Aorta (tissue), 5 donors: Measurements from ENCODE around the gene TMEM242. TPM values are rescaled to one million over a fixed set of nuclear protein-coding genes. Genes with fewer than 3 reads are reported as not detected.
"Not testable (repeated sequence)": the region's sequence is repeated elsewhere in the genome, so short reads cannot be mapped to it uniquely, and the experiment has no call there.

Source experiments
- ATAC-seq: fragments of 200-7000 bp; cut with Tn5 transposase; one replicate; pipeline ENCODE4 v1.9.1; 2022; ENCODE audit warnings: moderate library complexity; ENCODE audit not compliant: low FRiP score
- DNase-seq, 2 donors: peaks; one replicate each; pipeline ENCODE4 v3.0.0-alpha.2; 2020
- H3K27ac ChIP-seq, 2 donors: one replicate each; pipeline ENCODE4 v1.5.1; 2013; ENCODE audit warnings: low read length in 2 of 2, mild to moderate bottlenecking in 2 of 2, moderate library complexity in 2 of 2, control low read depth in 1 of 2, inconsistent platforms in 1 of 2, low read depth in 1 of 2
- H3K27me3 ChIP-seq, 2 donors: one replicate each; pipeline ENCODE4 v1.6.1; 2013; ENCODE audit warnings: control low read depth in 1 of 2, low read length in 1 of 2, mild to moderate bottlenecking in 1 of 2, moderate library complexity in 1 of 2; ENCODE audit not compliant: insufficient read depth in 2 of 2, control insufficient read depth in 1 of 2
- H3K36me3 ChIP-seq, 2 donors: one replicate each; pipeline ENCODE4 v1.6.1; 2013; ENCODE audit warnings: control low read depth in 1 of 2, low read length in 1 of 2, mild to moderate bottlenecking in 1 of 2; ENCODE audit not compliant: insufficient read depth in 2 of 2, control insufficient read depth in 1 of 2
- H3K4me1 ChIP-seq, 2 donors: one replicate each; pipeline ENCODE4 v1.6.1; 2013; ENCODE audit warnings: low read length in 2 of 2, control low read depth in 1 of 2, mild to moderate bottlenecking in 1 of 2, moderate library complexity in 1 of 2; ENCODE audit not compliant: insufficient read depth in 2 of 2, control insufficient read depth in 1 of 2
- H3K4me3 ChIP-seq, 2 donors: one replicate each; pipeline ENCODE4 v1.5.1; 2013; ENCODE audit warnings: low read length in 2 of 2, control low read depth in 1 of 2, mild to moderate bottlenecking in 1 of 2
- H3K9me3 ChIP-seq: one replicate; pipeline ENCODE4 v1.6.1; 2013; ENCODE audit warnings: mild to moderate bottlenecking, low read length; ENCODE audit not compliant: control insufficient read depth
- WGBS, 2 donors: extraction: QIAGEN DNeasy Blood & Tissue Kit; methylation state at CpG; one replicate each; pipeline ENCODE4 v1.1.7; 2013; 5-methylcytosine and 5-hydroxymethylcytosine counted together
- intact Hi-C, 2 donors: fragments of 100-400 bp; cut with DNase I; formaldehyde crosslinking; loops; one replicate each; pipeline versions ENCODE4 v1.14.2 to v1.15.0; 2022
- polyA plus RNA-seq, 2 donors: library from polyadenylated mRNA; stranded (reverse); fragments of 200-250 nt; gene quantifications; one replicate each; pipeline ENCODE4 v1.2.3, GENCODE V29; 2013
- total RNA-seq, 2 donors: library from RNA; stranded (reverse); fragmentation: NEBNext Ultra II Directional; extraction: Animal tissue kit (Norgen Biotek cat#: 25700); gene quantifications; one replicate each; pipeline ENCODE4 v1.2.1, GENCODE V29; 2021
- donor health status: healthy with polysubstance abuse.
- donor health status: Bipolar disorder and iron deficiency.
- donor health status: DM: no; HTN: no; CAD: no.
- donor health status: DM: no; HTN: no; CAD: no.
- donor health status: DM: yes; HTN: yes; CAD: no.

The TMEM242 gene
- total and polyA plus RNA-seq, 4 donors: 12.0 to 17.5 (median 15.1) TPM

DNA sequence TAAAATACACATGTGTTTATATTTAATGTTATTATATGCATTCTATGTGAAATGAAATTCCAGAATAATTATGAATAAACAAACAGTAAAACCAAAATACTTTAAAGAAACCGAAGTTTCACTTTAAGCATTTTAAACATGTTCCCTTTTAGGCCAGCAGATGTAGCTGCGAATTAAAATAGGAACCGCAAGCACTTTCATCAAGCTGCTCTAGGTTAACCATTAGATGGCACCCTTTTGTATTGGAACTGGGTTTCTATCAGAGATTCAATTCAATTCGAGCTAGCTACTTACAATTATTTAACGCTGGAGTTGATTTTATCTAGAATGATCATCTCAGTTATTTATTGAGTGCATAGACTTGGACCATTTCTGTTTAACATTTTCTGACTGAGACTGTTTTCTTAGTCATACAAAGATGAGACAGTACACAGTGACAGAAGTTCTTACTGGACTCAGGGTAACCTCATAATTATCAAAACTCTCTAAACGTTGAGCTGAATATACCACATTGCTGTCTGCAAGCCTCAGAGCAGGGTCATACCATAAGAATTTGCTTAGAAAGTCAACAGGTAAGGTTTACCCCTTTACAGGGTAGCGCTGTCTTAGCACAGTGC is 8.5 kb downstream of the TMEM242 start:
- H3K27me3 ChIP-seq: no peaks in the 10 kb centered on the region
- no peak overlapping the region for H3K27ac ChIP-seq
- 14 to 16% methylated on average over 7 of the region's 7 CpGs for WGBS, 2 donors
- DNase-seq (no peak), ATAC-seq (peak; percentile 81)
- H3K9me3 ChIP-seq: no peaks in the 10 kb centered on the region
- intact Hi-C loops: loop anchor here (2.0 to 10.0 kb wide), 6 partner anchors 68 to 352 kb away; no protein-coding TSS in a partner anchor
- H3K4me3 ChIP-seq: no peak overlapping the region
- no peaks in the 10 kb centered on the region for H3K4me1 ChIP-seq
- H3K36me3 ChIP-seq: peaks cover 0 to 7% of the 10 kb centered on the region in 2 donors

DNA sequence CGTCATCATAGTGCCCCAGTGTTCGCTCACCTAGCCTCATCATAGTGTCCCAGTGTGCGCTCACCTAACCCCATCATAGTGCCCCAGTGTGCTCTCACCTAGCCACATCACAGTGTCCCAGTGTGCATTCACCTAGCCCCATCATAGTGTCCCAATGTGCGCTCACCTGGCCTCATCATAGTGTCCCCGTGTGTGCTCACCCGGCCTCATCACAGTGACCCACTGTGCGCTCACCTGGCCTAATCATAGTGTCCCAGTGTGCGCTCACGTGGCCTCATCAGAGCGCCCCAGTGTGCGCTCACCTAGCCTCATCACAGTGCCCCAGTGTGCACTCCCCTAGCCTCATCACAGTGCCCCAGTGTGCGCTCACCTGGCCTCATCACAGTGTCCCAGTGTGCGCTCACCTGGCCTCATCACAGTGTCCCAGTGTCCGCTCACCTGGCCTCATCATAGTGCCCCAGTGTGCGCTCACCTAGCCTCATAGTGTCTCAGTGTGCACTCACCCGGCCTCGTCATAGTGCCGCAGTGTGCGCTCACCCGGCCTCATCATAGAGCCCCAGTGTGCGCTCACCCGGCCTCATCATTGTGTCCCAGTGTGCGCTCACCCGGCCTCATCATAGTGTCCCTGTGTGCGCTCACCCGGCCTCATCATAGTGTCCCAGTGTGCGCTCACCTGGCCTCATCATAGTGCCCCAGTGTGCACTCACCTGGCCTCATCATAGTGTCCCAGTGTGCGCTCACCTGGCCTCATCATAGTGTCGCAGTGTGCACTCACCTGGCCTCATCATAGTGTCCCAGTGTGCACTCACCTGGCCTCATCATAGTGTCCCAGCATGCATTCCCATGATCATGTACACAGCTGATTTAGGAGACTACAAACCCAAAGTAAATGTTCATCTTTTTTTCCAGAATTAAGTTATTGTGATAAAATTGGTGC is 9.5 kb downstream of the TMEM242 start:
- H3K27me3 ChIP-seq: no peaks in the 10 kb centered on the region
- intact Hi-C loops: loop anchor here (2.0 to 10.0 kb wide), 5 partner anchors 69 to 353 kb away; no protein-coding TSS in a partner anchor
- peaks cover 0 to 7% of the 10 kb centered on the region in 2 donors for H3K36me3 ChIP-seq
- ATAC-seq (no peak), DNase-seq (no peak)
- 89 to 91% methylated on average over 29 of the region's 29 CpGs for WGBS, 2 donors
- H3K4me3 ChIP-seq: no peak overlapping the region
- no peaks in the 10 kb centered on the region for H3K4me1 ChIP-seq
- no peaks in the 10 kb centered on the region for H3K9me3 ChIP-seq
- no peak overlapping the region for H3K27ac ChIP-seq

DNA sequence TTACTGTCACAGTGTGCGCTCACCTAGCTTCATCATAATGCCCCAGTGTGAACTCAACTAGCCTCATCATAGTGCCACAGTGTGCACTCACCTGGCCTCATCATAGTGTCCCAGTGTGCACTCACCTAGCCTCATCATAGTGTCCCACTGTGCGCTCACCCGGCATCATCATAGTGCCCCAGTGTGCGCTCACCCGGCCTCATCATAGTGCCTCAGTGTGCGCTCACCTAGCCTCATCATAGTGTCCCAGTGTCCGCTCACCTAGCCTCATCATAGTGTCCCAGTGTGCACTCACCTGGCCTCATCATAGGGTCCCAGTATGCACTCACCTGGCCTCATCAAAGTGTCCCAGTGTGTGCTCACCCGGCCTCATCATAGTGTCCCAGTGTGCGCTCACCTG is 10.6 kb downstream of the TMEM242 start:
- ATAC-seq: no peak
- no peaks in the 10 kb centered on the region for H3K9me3 ChIP-seq
- no peak overlapping the region for H3K27ac ChIP-seq
- DNase-seq: no peak
- no peaks in the 10 kb centered on the region for H3K4me1 ChIP-seq
- no peaks in the 10 kb centered on the region for H3K27me3 ChIP-seq
- H3K36me3 ChIP-seq: peaks cover 0 to 5% of the 10 kb centered on the region in 2 donors
- intact Hi-C loops: loop anchor here in 1 of 2 donors (10.0 kb wide), 1 partner anchor 222 kb away; no protein-coding TSS in a partner anchor
- WGBS, 2 donors: 70 to 76% methylated on average over 9 of the region's 9 CpGs
- H3K4me3 ChIP-seq: no peak overlapping the region

DNA sequence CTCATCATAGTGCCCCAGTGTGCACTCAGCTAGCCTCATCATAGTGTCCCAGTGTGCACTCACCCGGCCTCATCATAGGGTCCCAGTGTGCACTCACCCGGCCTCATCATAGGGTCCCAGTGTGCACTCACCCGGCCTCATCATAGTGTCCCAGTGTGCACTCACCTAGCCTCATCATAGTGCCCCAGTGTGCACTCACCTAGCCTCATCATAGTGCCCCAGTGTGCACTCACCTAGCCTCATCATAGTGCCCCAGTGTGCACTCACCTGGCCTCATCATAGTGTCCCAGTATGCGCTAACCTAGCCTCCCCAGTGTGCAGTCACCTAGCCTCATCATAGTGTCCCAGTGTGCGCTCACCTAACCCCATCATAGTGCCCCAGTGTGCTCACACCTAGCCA is 12.6 kb downstream of the TMEM242 start:
- DNase-seq, H3K27me3 ChIP-seq, H3K27ac ChIP-seq, H3K4me3 ChIP-seq, H3K36me3 ChIP-seq, H3K4me1 ChIP-seq, H3K9me3 ChIP-seq: not testable (repeated sequence)
- 84 to 88% methylated on average over 5 of the region's 5 CpGs for WGBS, 2 donors
- peak; percentile 74 for ATAC-seq
- intact Hi-C loops: loop anchor here in 1 of 2 donors (10.0 kb wide), 1 partner anchor 224 kb away; no protein-coding TSS in a partner anchor

DNA sequence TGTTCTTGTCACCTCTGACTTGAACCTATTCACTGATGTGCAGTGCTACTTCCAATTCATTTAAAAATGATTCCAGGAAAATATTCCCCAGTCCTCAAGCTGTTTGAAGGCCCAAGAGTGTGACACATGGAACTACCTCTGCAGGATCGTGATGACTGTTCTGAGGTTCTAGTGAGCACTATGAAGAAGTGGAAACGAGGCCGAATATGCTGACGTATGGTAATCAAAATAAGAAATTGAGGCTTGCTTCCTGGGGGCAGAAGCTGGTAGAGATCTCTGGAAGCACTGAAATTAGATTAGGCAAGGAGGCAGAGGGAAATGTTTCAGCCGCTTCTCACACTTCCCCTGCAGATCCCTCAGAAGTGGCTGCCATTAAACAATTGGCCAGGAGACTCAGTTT is 15.7 kb downstream of the TMEM242 start:
- no peaks in the 10 kb centered on the region for H3K9me3 ChIP-seq
- no peak overlapping the region for H3K4me3 ChIP-seq
- DNase-seq (no peak), ATAC-seq (no peak)
- peaks cover 0 to 2% of the 10 kb centered on the region in 2 donors for H3K36me3 ChIP-seq
- H3K27me3 ChIP-seq: no peaks in the 10 kb centered on the region
- intact Hi-C loops: no loop called here
- no peaks in the 10 kb centered on the region for H3K4me1 ChIP-seq
- H3K27ac ChIP-seq: no peak overlapping the region
- 80 to 81% methylated on average over 5 of the region's 5 CpGs for WGBS, 2 donors

DNA sequence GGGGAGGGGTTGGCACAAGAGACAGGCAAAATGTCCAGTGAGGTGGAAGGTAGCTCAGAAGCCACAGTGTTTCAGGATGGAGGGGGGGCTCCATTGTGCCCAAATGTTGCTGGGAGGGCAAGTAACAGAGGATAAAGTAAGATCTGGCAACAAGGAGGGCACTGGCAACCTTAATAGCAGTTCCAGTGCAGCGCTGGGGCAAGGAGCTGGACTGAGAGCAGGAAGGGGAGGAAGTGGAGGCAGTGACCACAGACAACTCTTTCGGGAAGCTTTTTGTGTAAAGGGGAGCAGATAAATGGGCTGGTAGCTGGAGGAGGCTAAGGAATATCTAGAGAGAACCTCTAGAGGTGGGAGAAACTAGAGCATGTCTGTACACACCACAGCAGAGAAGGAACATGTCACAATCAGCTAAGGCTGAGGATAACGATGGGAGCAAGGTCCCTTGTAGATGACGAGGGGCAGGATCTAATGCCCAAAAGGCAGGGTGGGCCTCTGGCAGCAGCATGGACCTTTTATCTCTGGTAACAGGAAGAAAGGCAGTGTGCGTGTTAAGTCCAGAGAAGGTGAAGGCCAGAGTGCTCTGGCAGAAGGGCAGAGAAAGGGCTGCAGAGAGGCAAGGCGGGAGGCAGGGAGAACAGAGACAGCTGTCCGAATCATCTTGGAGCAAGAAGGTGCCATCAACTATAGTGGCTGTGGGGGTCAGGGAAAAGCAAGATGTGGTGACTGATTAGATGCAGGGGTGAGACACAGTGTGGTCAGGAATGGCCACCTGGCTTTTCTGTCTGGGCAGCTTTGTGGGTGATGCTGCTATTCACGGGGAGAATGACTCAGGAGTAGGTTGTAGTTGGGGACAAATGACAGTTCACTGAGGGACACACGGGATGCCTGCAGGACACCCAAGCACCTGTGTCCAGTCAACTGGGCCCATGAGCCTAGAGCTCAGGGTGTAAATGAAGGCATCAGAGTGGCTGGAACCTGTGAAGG is 17.4 kb downstream of the TMEM242 start:
- peak; percentile 28 for ATAC-seq
- WGBS, 2 donors: 82 to 84% methylated on average over 9 of the region's 9 CpGs
- intact Hi-C loops: no loop called here

DNA sequence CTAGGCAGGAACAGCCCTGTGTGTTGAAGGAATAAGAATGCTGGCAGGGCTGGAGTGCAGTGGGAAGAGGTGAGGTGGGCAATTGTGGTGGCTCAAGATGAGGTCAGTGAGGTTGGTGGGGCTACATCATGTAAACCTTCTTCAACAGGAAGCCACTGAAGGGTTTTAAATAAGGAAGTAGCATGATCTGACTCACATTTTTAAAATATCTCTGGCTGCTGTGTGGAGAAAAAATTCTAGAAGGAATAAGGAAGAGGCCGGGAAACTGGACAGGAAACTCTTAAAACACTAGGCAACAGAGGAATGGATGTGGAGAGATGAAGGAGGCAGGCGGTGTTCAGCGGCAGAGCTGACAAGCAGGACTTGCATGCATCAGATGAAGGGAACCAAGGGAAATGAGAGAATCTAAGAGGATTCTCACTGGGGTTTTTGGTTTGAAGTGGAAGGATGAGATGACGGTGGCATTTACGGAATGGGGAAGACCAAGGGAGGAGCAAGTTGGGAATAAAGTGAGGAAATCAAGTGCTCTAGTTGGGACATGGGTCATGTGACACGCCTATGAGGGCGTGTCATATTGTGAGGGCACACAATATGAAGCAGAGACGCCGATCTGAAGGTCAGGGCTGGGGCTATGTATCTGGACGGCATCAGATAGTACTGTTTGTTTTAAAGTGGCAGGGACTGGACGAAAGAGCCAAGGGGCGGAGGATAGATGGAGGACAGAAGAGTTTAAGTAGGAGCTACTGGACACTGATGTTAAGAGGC is 18.2 kb downstream of the TMEM242 start:
- DNase-seq (no peak), ATAC-seq (peak; percentile 59)
- Histone ChIP-seq H3K4me3 (no peak overlapping the region), H3K4me1 (no peaks in the 10 kb centered on the region), H3K27me3 (no peaks in the 10 kb centered on the region), H3K27ac (peak overlapping the region in 1 of 2 donors; percentile 52), H3K9me3 (no peaks in the 10 kb centered on the region), H3K36me3 (no peaks in the 10 kb centered on the region)
- intact Hi-C loops: no loop called here
- 72 to 81% methylated on average over 12 of the region's 12 CpGs for WGBS, 2 donors

More for the DNA sequence above, 17.4 kb downstream of the TMEM242 start:
- H3K27ac ChIP-seq: no peak overlapping the region
- no peak overlapping the region for H3K4me3 ChIP-seq
- H3K9me3 ChIP-seq: no peaks in the 10 kb centered on the region
- no peaks in the 10 kb centered on the region for H3K27me3 ChIP-seq
- no peaks in the 10 kb centered on the region for H3K36me3 ChIP-seq
- DNase-seq: no peak
- H3K4me1 ChIP-seq: no peaks in the 10 kb centered on the region
